ENCODE data around the gene NTM.
"Not testable (repeated sequence)": the region's sequence is repeated elsewhere in the genome, so short reads cannot be mapped to it uniquely, and the experiment has no call there.

NTM gene

DNA sequence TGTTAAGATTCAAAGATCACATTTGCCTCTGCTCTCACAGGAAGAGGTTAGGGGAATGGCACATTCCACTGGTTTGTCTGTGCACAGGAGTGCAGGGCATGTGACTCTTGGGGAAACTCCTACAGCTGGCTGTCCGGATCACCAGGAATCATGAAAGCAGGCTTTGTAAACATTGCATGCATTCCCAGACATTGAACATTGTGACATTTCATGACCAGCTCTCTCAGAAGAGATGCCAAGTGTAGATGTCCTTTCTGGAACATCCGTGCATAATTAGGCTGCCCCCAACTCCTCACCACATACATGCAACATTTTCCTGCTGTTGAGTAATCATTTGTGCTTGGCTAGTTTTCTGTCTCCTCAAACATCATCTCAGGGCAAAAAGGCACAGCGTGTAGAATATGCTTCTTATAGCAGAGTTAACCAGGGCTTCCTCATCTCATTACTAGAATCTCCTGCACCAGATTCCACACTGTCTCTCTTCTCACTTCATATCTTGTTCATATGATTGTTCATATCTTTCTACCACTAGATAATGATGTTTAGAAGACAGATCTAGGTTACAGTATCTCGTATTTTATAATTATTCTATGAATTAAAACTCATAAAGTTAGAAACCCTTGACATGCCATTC, 694.7 kb downstream of the NTM start:
- no peaks in the 10 kb centered on the region for H3K27me3 ChIP-seq (replicated peaks; ENCODE audit: control insufficient read depth, insufficient read depth, low read length, poor library complexity, severe bottlenecking)
- H3K9me3 ChIP-seq (ENCODE audit: control insufficient read depth, low read length), result no peaks in the 10 kb centered on the region
- no peak overlapping the region for H3K27ac ChIP-seq (ENCODE audit: insufficient read depth, low read length, poor library complexity, severe bottlenecking)
- DNase-seq, result no peak
- no peaks in the 10 kb centered on the region for H3K36me3 ChIP-seq (ENCODE audit: control insufficient read depth, insufficient read depth, low read length)
- no peaks in the 10 kb centered on the region for H3K4me1 ChIP-seq (ENCODE audit: control insufficient read depth, insufficient read depth, low read length, poor library complexity, severe bottlenecking)
- no peak overlapping the region for H3K4me3 ChIP-seq (ENCODE audit: insufficient read depth, low read depth, low read length, poor library complexity, severe bottlenecking)

DNA sequence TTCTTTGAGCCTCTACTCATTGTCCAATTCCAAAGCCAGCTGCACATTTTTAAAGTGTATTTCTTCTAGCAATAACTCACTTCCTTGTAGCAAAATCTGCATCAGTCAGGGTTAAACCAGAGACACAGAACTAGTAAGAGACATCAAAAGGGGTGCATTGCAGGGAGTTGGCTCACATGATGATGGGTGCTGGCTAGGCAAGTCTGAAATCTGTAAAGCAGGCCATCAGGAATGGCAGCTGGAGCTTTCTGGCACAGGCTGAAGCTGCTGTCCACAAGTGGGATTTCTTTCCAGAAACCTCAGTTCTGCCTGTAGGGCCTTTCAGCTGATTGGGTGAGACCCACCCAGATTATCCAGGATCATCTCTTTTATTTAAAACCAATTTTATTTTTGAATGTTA, 698.1 kb downstream of the NTM start:
- Histone ChIP-seq H3K27ac (ENCODE audit: insufficient read depth, low read length, poor library complexity, severe bottlenecking) (no peak overlapping the region), H3K4me3 (ENCODE audit: insufficient read depth, low read depth, low read length, poor library complexity, severe bottlenecking) (no peak overlapping the region), H3K9me3 (ENCODE audit: control insufficient read depth, low read length) (no peaks in the 10 kb centered on the region), H3K4me1 (ENCODE audit: control insufficient read depth, insufficient read depth, low read length, poor library complexity, severe bottlenecking) (no peaks in the 10 kb centered on the region), H3K36me3 (ENCODE audit: control insufficient read depth, insufficient read depth, low read length) (no peaks in the 10 kb centered on the region), H3K27me3 (replicated peaks; ENCODE audit: control insufficient read depth, insufficient read depth, low read length, poor library complexity, severe bottlenecking) (no peaks in the 10 kb centered on the region)
- DNase-seq, result no peak

DNA sequence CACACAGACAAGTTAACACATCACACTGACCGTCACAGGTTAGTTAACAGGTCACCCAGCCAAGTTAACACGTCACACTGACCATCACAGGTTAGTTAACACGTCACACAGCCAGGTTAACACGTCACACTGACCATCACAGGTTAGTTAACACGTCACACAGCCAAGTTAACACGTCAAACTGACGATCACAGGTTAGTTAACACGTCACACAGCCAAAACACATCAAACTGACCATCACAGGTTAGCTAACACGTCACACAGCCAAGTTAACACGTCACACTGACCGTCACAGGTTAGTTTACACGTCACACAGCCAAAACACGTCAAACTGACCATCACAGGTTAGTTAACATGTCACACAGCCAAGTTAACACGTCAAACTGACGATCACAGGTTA, 699.2 kb downstream of the NTM start:
- not testable (repeated sequence) for H3K36me3 ChIP-seq (ENCODE audit: control insufficient read depth, insufficient read depth, low read length); H3K27ac ChIP-seq (ENCODE audit: insufficient read depth, low read length, poor library complexity, severe bottlenecking); DNase-seq; H3K27me3 ChIP-seq (replicated peaks; ENCODE audit: control insufficient read depth, insufficient read depth, low read length, poor library complexity, severe bottlenecking); H3K9me3 ChIP-seq (ENCODE audit: control insufficient read depth, low read length); H3K4me1 ChIP-seq (ENCODE audit: control insufficient read depth, insufficient read depth, low read length, poor library complexity, severe bottlenecking); H3K4me3 ChIP-seq (ENCODE audit: insufficient read depth, low read depth, low read length, poor library complexity, severe bottlenecking)

DNA sequence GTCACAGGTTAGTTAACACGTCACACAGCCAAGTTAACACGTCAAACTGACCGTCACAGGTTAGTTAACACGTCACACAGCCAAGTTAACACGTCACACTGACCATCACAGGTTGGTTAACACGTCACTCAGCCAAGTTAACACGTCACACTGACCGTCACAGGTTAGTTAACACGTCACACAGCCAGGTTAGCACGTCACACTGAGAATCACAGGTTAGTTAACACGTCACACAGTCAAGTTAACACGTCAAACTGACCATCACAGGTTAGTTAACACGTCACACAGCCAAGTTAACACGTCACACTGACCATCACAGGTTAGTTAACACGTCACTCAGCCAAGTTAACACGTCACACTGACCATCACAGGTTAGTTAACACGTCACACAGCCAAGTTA, 700.5 kb downstream of the NTM start:
- H3K9me3 ChIP-seq (ENCODE audit: control insufficient read depth, low read length); H3K27ac ChIP-seq (ENCODE audit: insufficient read depth, low read length, poor library complexity, severe bottlenecking); H3K27me3 ChIP-seq (replicated peaks; ENCODE audit: control insufficient read depth, insufficient read depth, low read length, poor library complexity, severe bottlenecking); H3K4me1 ChIP-seq (ENCODE audit: control insufficient read depth, insufficient read depth, low read length, poor library complexity, severe bottlenecking); H3K4me3 ChIP-seq (ENCODE audit: insufficient read depth, low read depth, low read length, poor library complexity, severe bottlenecking); DNase-seq; H3K36me3 ChIP-seq (ENCODE audit: control insufficient read depth, insufficient read depth, low read length): not testable (repeated sequence)

DNA sequence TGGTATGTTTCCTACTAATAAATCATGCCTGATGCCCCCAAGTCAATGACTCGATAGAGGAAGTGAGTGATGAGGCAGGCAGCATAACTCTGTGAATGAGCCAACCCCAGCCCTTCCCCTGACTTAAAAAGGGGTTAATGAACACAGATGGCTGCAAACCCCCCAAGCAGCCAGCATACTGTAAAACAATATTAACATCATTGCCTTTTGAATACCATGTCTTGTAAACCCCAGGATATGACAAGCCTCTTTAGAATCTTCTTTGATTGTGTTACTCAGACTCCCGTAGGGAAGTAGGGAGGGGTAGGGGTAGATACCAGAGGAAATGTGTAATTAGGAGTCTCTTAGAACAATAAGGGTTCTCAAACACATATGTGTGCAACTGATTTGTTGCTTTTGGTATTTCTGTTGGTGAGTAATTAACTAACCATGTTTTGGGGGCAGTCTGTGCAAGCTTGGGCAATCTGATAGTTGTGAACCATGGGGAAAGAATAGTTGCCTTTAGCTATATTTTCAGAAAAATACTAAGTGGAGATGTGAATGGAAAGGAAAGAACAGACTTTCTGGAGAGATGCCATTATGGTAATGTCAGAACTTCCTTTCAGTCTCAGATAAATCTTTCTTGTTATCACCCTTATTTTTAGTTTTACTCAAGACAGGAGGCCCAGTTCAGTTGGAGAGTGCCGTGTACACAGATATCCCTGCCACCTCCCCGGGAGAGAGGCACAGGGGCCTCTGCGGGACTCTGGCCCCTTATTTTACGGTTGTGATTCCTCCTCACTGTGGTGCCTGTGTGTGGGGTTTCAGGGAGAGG, 701.8 kb downstream of the NTM start:
- Histone ChIP-seq H3K36me3 (ENCODE audit: control insufficient read depth, insufficient read depth, low read length) (no peaks in the 10 kb centered on the region), H3K4me3 (ENCODE audit: insufficient read depth, low read depth, low read length, poor library complexity, severe bottlenecking) (no peak overlapping the region), H3K27ac (ENCODE audit: insufficient read depth, low read length, poor library complexity, severe bottlenecking) (no peak overlapping the region)

DNA sequence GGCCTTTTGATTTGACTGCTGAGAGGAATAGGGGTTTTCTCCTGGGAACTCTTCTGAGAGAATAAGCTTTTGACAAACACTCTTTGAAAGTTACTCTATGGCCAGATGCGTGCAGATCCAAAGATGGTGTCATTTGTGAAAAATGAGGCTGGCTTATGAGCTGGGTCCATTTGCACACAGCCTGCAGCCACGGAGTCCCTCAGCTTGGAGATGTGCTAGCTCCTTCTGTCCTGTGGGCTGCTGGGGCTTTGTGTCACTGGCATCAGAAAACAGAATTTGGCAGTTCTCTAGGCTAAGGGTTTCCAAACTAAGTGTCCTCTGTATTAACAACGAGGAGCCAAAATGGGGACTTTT, 702.4 kb downstream of the NTM start:
- Histone ChIP-seq H3K4me1 (ENCODE audit: control insufficient read depth, insufficient read depth, low read length, poor library complexity, severe bottlenecking) (no peaks in the 10 kb centered on the region), H3K36me3 (ENCODE audit: control insufficient read depth, insufficient read depth, low read length) (no peaks in the 10 kb centered on the region), H3K27ac (ENCODE audit: insufficient read depth, low read length, poor library complexity, severe bottlenecking) (no peak overlapping the region), H3K4me3 (ENCODE audit: insufficient read depth, low read depth, low read length, poor library complexity, severe bottlenecking) (no peak overlapping the region), H3K9me3 (ENCODE audit: control insufficient read depth, low read length) (no peaks in the 10 kb centered on the region), H3K27me3 (replicated peaks; ENCODE audit: control insufficient read depth, insufficient read depth, low read length, poor library complexity, severe bottlenecking) (no peaks in the 10 kb centered on the region)
- no peak for DNase-seq

More for the DNA sequence above, 701.8 kb downstream of the NTM start:
- H3K9me3 ChIP-seq (ENCODE audit: control insufficient read depth, low read length), result no peaks in the 10 kb centered on the region
- DNase-seq, result no peak
- no peaks in the 10 kb centered on the region for H3K27me3 ChIP-seq (replicated peaks; ENCODE audit: control insufficient read depth, insufficient read depth, low read length, poor library complexity, severe bottlenecking)
- no peaks in the 10 kb centered on the region for H3K4me1 ChIP-seq (ENCODE audit: control insufficient read depth, insufficient read depth, low read length, poor library complexity, severe bottlenecking)

DNA sequence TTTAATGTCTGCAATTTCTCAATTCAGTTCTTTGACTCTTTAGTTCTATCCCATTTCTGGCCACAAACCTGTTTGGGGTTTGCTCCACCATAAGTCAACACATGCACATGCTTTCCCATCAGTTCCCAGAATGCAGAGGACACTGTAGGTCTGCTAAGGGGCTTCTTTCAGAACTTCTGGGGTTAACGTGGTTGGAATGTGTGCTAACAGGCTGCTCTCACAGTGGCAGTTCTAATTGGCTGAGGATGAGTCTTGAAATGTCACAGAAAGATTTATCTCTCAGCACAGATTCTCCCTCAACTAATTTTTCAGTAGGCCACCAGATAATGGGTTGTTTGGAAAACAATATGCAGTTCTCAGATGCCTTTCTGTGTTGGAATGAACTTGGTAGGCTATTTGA, 703.4 kb downstream of the NTM start:
- no peaks in the 10 kb centered on the region for H3K36me3 ChIP-seq (ENCODE audit: control insufficient read depth, insufficient read depth, low read length)
- H3K4me3 ChIP-seq (ENCODE audit: insufficient read depth, low read depth, low read length, poor library complexity, severe bottlenecking), result no peak overlapping the region
- no peak overlapping the region for H3K27ac ChIP-seq (ENCODE audit: insufficient read depth, low read length, poor library complexity, severe bottlenecking)
- no peaks in the 10 kb centered on the region for H3K9me3 ChIP-seq (ENCODE audit: control insufficient read depth, low read length)
- no peaks in the 10 kb centered on the region for H3K27me3 ChIP-seq (replicated peaks; ENCODE audit: control insufficient read depth, insufficient read depth, low read length, poor library complexity, severe bottlenecking)
- no peaks in the 10 kb centered on the region for H3K4me1 ChIP-seq (ENCODE audit: control insufficient read depth, insufficient read depth, low read length, poor library complexity, severe bottlenecking)
- no peak for DNase-seq

DNA sequence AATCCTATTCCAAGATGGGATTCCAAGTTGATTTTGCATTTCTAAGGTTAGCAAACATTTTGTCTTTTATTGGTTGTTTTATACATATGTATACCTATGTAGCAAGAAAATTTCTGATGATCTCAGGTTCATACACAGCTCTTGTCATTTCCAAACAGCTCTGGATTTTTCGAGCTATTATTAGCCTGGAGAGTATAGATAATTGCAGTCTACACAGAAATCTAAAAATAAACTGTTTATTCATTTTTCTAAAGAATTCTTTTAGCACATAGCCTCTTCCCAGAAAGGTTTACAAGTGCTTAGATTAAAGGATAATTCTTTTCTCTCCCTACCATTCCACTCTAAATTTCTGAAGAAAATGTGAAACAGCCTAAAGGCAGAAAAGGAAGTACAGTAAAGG, 705.0 kb downstream of the NTM start:
- no peaks in the 10 kb centered on the region for H3K9me3 ChIP-seq (ENCODE audit: control insufficient read depth, low read length)
- no peaks in the 10 kb centered on the region for H3K4me1 ChIP-seq (ENCODE audit: control insufficient read depth, insufficient read depth, low read length, poor library complexity, severe bottlenecking)
- DNase-seq, result no peak
- H3K4me3 ChIP-seq (ENCODE audit: insufficient read depth, low read depth, low read length, poor library complexity, severe bottlenecking), result no peak overlapping the region
- H3K27me3 ChIP-seq (replicated peaks; ENCODE audit: control insufficient read depth, insufficient read depth, low read length, poor library complexity, severe bottlenecking), result no peaks in the 10 kb centered on the region
- no peak overlapping the region for H3K27ac ChIP-seq (ENCODE audit: insufficient read depth, low read length, poor library complexity, severe bottlenecking)
- no peaks in the 10 kb centered on the region for H3K36me3 ChIP-seq (ENCODE audit: control insufficient read depth, insufficient read depth, low read length)

DNA sequence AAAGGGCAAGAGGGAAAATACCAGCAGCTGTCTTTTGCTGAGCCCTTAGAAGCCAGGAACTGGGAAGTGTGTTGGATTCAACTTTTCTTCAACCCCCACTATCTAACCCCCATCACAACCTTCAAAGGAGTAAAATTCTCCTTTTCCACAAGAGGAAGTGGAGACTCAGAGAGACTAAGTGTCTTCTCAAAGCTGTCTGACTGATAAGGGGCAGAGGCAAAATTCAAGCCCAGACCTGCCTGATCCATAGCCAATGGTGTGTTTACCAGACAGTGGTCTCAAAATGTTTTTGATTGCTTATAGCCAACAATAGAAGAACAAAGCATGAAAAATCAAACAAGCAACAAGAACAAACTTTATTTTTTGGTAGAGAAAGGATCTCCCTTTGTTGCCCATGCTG, 707.0 kb downstream of the NTM start:
- Histone ChIP-seq H3K4me3 (ENCODE audit: insufficient read depth, low read depth, low read length, poor library complexity, severe bottlenecking) (no peak overlapping the region), H3K27ac (ENCODE audit: insufficient read depth, low read length, poor library complexity, severe bottlenecking) (no peak overlapping the region)

DNA sequence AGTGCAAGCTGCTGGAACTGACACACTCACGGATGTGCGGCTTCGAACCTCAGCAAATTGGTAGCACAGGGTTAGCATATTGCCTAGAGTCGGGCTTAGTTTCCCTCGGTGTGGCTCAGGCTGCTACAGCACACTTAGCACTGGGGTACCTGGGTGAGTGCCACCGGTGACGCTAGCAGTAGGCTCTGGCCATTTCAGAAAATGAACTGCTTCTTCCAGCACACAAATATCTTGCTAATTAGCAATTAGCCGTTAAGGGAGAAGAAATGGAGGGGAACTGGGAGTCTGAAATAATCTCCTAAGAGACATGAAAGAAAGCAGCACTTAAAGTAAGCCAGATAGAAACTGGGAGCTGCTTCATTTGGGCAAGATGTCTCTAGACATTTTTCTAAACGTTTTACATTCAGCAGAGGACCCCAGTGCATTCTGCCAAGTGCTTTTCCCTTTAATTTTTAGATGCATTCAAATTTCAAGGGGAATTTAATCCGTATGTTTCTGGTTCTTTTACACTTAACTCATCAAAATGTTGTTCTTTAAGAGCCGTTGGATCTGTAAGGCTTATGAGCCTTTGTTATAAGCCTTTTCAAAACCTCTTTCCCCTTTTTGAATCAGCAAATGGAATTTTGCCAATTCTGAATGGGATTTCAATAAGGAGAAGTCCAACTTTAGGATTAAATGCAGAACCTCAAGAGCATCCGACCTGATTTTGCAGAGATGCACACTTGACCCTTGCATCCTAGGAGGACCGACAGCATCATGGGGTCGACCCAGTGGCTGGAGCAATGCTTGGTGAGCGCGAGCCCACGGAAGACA, 708.1 kb downstream of the NTM start:
- Histone ChIP-seq H3K27ac (ENCODE audit: insufficient read depth, low read length, poor library complexity, severe bottlenecking) (no peak overlapping the region), H3K27me3 (replicated peaks; ENCODE audit: control insufficient read depth, insufficient read depth, low read length, poor library complexity, severe bottlenecking) (no peaks in the 10 kb centered on the region), H3K4me3 (ENCODE audit: insufficient read depth, low read depth, low read length, poor library complexity, severe bottlenecking) (no peak overlapping the region), H3K36me3 (ENCODE audit: control insufficient read depth, insufficient read depth, low read length) (no peaks in the 10 kb centered on the region), H3K4me1 (ENCODE audit: control insufficient read depth, insufficient read depth, low read length, poor library complexity, severe bottlenecking) (no peaks in the 10 kb centered on the region), H3K9me3 (ENCODE audit: control insufficient read depth, low read length) (no peaks in the 10 kb centered on the region)
- DNase-seq, result no peak

More for the DNA sequence above, 707.0 kb downstream of the NTM start:
- Histone ChIP-seq H3K9me3 (ENCODE audit: control insufficient read depth, low read length) (no peaks in the 10 kb centered on the region), H3K36me3 (ENCODE audit: control insufficient read depth, insufficient read depth, low read length) (no peaks in the 10 kb centered on the region), H3K4me1 (ENCODE audit: control insufficient read depth, insufficient read depth, low read length, poor library complexity, severe bottlenecking) (no peaks in the 10 kb centered on the region), H3K27me3 (replicated peaks; ENCODE audit: control insufficient read depth, insufficient read depth, low read length, poor library complexity, severe bottlenecking) (no peaks in the 10 kb centered on the region)
- DNase-seq, result no peak

Measured in effector memory CD4-positive, alpha-beta T cell (primary cell).